Urinary bladder (tissue), 4 donors: Measurements from ENCODE around the gene CDK15. TPM values are rescaled to one million over a fixed set of nuclear protein-coding genes. Genes with fewer than 3 reads are reported as not detected.

Source experiments
- DNase-seq: peaks from one replicate; pipeline ENCODE4 v3.0.0-alpha.2; 2015; ENCODE audit errors: extremely low spot score
- H3K27ac ChIP-seq: one replicate; pipeline ENCODE4 v1.5.1; 2013; ENCODE audit warnings: low read depth, mild to moderate bottlenecking, moderate library complexity
- H3K36me3 ChIP-seq: one replicate; pipeline ENCODE4 v1.6.1; 2013; ENCODE audit warnings: mild to moderate bottlenecking, moderate library complexity; ENCODE audit not compliant: insufficient read depth
- H3K4me1 ChIP-seq: one replicate; pipeline ENCODE4 v1.6.1; 2013; ENCODE audit warnings: mild to moderate bottlenecking, moderate library complexity; ENCODE audit not compliant: insufficient read depth
- H3K4me3 ChIP-seq: one replicate; pipeline ENCODE4 v1.5.1; 2013; ENCODE audit warnings: low read depth, low read length
- WGBS: extraction: QIAGEN DNeasy Blood & Tissue Kit; methylation state at CpG from one replicate; pipeline ENCODE4 v1.1.7; 2013; 5-methylcytosine and 5-hydroxymethylcytosine counted together
- polyA plus RNA-seq: library from polyadenylated mRNA; stranded (reverse); fragments of 200-250 nt; gene quantifications from one replicate; pipeline ENCODE4 v1.2.3, GENCODE V29; 2013
- total RNA-seq: library from RNA; depleted of rRNA; stranded (reverse); fragments of >200 nt; gene quantifications from one replicate; pipeline ENCODE4 v1.2.3, GENCODE V29; 2014
- donor health status: healthy with polysubstance abuse.
- donor health status: healthy.

Gene CDK15
- total and polyA plus RNA-seq, 2 donors = 1.6 to 3.7 TPM

- no peak for DNase-seq
- Histone ChIP-seq H3K36me3 (no peaks in the 10 kb centered on the region), H3K4me3 (no peak overlapping the region), H3K4me1 (no peaks in the 10 kb centered on the region), H3K27ac (no peak overlapping the region)
- WGBS = 96% methylated on average over 5 of the region's 5 CpGs
These were observed 118.1 kb downstream of the CDK15 start for GRCh38 chr2:201924453-201924852.

GRCh38 chr2:201925056-201925455 is 118.7 kb downstream of the CDK15 start:
- DNase-seq = no peak
- 89% methylated on average over 5 of the region's 5 CpGs for WGBS
- Histone ChIP-seq H3K36me3 (no peaks in the 10 kb centered on the region), H3K4me1 (no peaks in the 10 kb centered on the region), H3K27ac (no peak overlapping the region), H3K4me3 (no peak overlapping the region)

GRCh38 chr2:201926067-201926466 is 119.7 kb downstream of the CDK15 start:
- Histone ChIP-seq H3K36me3 (no peaks in the 10 kb centered on the region), H3K4me3 (no peak overlapping the region), H3K27ac (no peak overlapping the region), H3K4me1 (no peaks in the 10 kb centered on the region)
- peak; percentile 50 for DNase-seq
- WGBS = 63% methylated on average over 3 of the region's 3 CpGs

GRCh38 chr2:201928363-201928762 is 122.0 kb downstream of the CDK15 start:
- 94% methylated on average over 8 of the region's 8 CpGs for WGBS
- no peaks in the 10 kb centered on the region for H3K36me3 ChIP-seq

GRCh38 chr2:201929281-201930026 is 123.1 kb downstream of the CDK15 start:
- DNase-seq = no peak
- Histone ChIP-seq H3K4me3 (no peak overlapping the region), H3K27ac (no peak overlapping the region), H3K36me3 (no peaks in the 10 kb centered on the region), H3K4me1 (no peaks in the 10 kb centered on the region)
- 96% methylated on average over 3 of the region's 3 CpGs for WGBS

More at GRCh38 chr2:201928363-201928762, 122.0 kb downstream of the CDK15 start:
- no peak overlapping the region for H3K27ac ChIP-seq
- no peak for DNase-seq
- no peaks in the 10 kb centered on the region for H3K4me1 ChIP-seq
- H3K4me3 ChIP-seq = no peak overlapping the region

GRCh38 chr2:201930043-201930442 is 123.7 kb downstream of the CDK15 start:
- no peak overlapping the region for H3K4me3 ChIP-seq
- no peaks in the 10 kb centered on the region for H3K36me3 ChIP-seq
- 96% methylated on average over 4 of the region's 4 CpGs for WGBS
- no peaks in the 10 kb centered on the region for H3K4me1 ChIP-seq
- DNase-seq = no peak
- no peak overlapping the region for H3K27ac ChIP-seq

- no peak for DNase-seq
- no peaks in the 10 kb centered on the region for H3K36me3 ChIP-seq
- no peak overlapping the region for H3K4me3 ChIP-seq
- H3K4me1 ChIP-seq = no peaks in the 10 kb centered on the region
- no peak overlapping the region for H3K27ac ChIP-seq
These were observed 124.5 kb downstream of the CDK15 start for GRCh38 chr2:201930831-201931230.

- H3K27ac ChIP-seq = no peak overlapping the region
- H3K36me3 ChIP-seq = no peaks in the 10 kb centered on the region
- 81% methylated on average over 2 of the region's 2 CpGs for WGBS
- no peak for DNase-seq
- H3K4me3 ChIP-seq = no peak overlapping the region
- no peaks in the 10 kb centered on the region for H3K4me1 ChIP-seq
These were observed 125.1 kb downstream of the CDK15 start for GRCh38 chr2:201931475-201931874.

GRCh38 chr2:201931951-201932350 is 125.6 kb downstream of the CDK15 start:
- no peak for DNase-seq
- 70% methylated on average over 7 of the region's 7 CpGs for WGBS
- Histone ChIP-seq H3K27ac (no peak overlapping the region), H3K36me3 (no peaks in the 10 kb centered on the region), H3K4me1 (no peaks in the 10 kb centered on the region), H3K4me3 (no peak overlapping the region)

GRCh38 chr2:201932511-201932910 is 126.2 kb downstream of the CDK15 start:
- no peaks in the 10 kb centered on the region for H3K36me3 ChIP-seq
- H3K4me1 ChIP-seq = no peaks in the 10 kb centered on the region
- no peak overlapping the region for H3K27ac ChIP-seq
- no peak for DNase-seq
- H3K4me3 ChIP-seq = no peak overlapping the region
- 77% methylated on average over 3 of the region's 3 CpGs for WGBS

- Histone ChIP-seq H3K4me3 (no peak overlapping the region), H3K4me1 (no peaks in the 10 kb centered on the region), H3K27ac (no peak overlapping the region), H3K36me3 (no peaks in the 10 kb centered on the region)
- DNase-seq = no peak
- 65% methylated on average over 7 of the region's 7 CpGs for WGBS
These were observed 127.5 kb downstream of the CDK15 start for GRCh38 chr2:201933792-201934237.

GRCh38 chr2:201936817-201937216 is 130.5 kb downstream of the CDK15 start:
- H3K4me3 ChIP-seq = no peak overlapping the region
- WGBS = 95% methylated on average over 4 of the region's 4 CpGs
- H3K27ac ChIP-seq = no peak overlapping the region
- no peaks in the 10 kb centered on the region for H3K4me1 ChIP-seq
- no peaks in the 10 kb centered on the region for H3K36me3 ChIP-seq
- DNase-seq = no peak

GRCh38 chr2:201937343-201937742 is 131.0 kb downstream of the CDK15 start:
- Histone ChIP-seq H3K4me3 (no peak overlapping the region), H3K36me3 (no peaks in the 10 kb centered on the region), H3K27ac (no peak overlapping the region), H3K4me1 (no peaks in the 10 kb centered on the region)
- 96% methylated on average over 4 of the region's 4 CpGs for WGBS
- no peak for DNase-seq

- DNase-seq = no peak
- WGBS = 91% methylated on average over 2 of the region's 2 CpGs
- H3K4me1 ChIP-seq = no peaks in the 10 kb centered on the region
- no peak overlapping the region for H3K4me3 ChIP-seq
- no peak overlapping the region for H3K27ac ChIP-seq
- no peaks in the 10 kb centered on the region for H3K36me3 ChIP-seq
These were observed 131.9 kb downstream of the CDK15 start for GRCh38 chr2:201938156-201938775.
